GM18499 (cell line): ENCODE measurements around the gene SOHLH2.

Experiments
- ATAC-seq: cut with Tn5 transposase; IDR thresholded peaks from one replicate; pipeline ENCODE4 v1.9.1; 2021; ENCODE audit warnings: moderate number of reproducible peaks; ENCODE audit not compliant: insufficient read depth, unreplicated experiment

The SOHLH2 gene

DNA sequence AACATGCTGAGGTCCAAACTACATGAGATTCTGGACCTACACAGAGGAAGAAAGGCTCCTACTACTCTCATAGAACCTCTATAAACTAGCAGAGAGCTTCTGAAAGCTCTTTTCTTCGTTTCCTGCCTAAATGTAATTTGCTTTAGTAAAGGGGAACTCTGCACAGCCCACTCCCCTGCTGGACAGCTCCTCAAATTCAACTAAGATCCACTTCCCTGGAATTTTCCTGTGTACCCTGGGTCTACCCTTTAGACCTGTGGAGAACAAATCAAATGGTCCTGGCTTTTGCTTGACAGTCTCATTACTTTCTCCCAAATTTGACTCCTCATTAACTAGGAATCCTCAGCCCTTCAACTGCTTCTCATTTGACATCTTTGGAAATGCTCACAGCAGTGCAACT, 79.7 kb downstream of the SOHLH2 start:
- ATAC-seq: no peak

DNA sequence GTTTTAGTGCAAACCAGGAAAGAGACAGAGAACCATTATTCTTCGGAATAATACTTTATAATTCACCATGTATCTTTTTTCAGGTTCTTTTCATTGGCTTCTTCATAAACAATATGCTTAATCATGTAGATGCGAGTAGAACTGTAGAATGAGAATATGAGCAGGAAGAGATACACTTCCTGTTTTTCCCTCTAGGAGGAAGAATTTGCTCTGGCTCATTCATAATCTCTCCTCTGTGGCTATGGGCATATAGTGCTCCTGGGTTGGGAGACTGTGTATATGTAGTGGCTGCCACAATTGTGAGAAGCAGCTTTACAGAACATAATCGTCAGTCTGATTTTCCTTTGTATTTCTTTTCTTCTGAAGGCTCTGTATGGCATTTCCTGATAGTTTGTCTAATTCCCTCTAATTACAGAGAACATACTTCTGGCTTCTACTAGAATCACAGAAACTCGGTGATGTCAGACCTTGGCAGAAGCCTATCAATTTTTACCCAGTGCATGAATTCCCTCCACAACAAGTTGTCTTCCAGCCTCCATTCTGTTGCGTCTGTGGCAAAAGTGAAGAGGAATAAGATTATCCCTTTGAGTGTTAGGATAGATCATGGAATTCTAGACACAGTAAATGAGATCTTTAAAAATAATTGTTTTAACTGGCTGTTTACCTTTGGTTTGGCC, 80.3 kb downstream of the SOHLH2 start:
- ATAC-seq: no peak

DNA sequence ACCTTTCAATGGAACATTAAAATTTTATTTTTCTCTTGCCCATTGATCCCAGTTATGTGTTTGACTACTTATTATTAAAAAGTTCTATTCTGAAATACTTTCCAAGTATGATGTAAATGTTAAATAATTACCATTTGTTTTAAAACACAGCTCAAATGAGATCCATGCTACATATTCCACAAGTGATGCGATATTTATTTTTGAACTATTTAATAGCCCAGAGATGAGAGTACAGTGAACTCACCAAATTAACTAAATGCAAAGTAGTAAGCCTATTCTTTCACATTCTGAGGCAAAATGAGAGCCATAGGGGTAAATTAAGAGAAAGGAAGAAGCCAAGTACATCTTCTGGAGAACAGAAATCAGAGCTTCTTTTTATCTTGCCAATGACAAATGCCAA, 82.0 kb downstream of the SOHLH2 start:
- ATAC-seq: no peak

DNA sequence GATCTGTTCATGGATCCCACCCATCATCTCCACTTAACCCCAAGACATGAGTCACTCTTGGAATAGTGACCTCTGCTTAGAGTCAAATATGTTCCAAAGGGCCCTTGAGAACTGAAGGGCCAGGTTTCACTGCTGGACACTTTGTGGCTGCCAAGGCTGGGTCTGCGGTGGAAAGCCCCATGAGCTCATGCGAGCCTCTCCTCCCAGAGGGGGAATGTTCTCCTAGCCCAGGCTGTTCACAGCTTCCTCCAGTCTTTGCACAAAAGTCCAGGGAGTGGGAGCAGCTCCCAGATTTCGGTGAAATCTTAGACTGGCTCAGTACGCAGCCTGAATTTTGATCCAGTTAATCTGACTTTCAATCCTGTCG, 82.4 kb downstream of the SOHLH2 start:
- ATAC-seq: no peak

DNA sequence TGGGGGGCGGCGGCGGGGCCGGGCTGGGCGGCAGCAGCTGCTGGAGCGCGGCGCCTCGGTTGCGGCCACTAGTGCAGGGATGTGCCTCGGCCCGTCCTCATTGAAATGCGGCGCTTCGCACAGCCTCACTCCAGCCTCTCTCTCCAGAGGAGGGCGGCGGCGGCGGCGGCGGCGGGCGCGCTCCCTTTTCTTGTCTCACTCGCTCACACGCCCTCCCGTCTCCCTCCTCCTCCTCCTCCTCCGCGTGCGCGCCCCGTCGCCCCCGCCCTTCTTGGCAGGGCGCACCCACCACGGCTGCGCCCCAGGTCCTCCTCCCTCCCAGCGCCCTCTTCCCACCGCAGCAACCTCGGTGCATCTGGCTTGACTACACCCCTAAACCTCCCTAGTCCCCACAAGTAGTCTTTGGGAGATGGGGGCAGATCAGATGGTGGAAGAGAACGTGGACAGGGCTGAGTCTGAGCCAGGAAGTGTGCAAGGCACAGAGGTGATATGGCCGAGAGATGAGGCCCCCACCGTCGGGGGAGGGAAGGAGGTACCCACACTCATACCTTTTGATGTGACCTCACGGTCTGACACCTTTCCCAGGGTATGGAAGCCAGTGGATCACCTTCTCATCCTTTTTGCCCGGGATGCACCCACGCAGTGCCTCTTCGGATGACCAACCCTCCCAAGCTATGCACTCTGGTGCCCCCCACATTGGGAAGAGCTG, 83.0 kb downstream of the SOHLH2 start, which contains the start of gene DCLK1:
Gene DCLK1 (minus strand): TSS at position 161 of the 709 bp plus-strand sequence.
- no peak for ATAC-seq

DNA sequence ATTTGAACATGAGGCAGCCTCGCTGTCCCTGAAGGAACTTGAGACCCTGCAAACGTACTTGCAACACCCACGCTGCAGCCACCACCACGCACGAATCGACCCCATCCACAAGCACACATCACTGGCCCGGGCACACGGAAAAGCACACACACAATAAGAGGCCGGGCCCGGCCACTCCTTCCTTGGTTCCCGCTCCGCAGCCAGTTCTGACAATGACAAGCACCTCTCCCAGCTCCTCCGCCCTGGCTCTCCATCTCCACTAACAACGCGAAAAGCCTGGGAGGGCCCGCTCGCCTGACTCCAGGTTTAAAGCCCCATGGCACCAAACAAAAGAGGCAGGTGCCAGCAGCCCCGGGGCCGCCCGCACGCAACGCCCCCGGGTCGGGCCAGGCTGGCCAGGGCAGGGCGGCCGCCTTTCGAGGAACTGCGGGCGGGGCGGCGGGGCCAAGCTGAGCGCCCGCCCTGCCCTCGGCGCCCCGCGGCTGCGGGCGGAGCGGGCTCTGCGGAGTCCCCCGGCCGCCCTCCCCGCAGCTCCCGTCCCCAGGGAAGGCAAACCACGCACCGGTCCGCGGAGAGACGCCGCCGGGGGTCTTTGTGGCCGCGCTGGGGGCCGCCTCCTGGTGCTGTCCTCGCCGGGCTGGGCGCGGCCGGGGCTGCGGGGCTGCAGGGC, 83.7 kb downstream of the SOHLH2 start:
- ATAC-seq: no peak

DNA sequence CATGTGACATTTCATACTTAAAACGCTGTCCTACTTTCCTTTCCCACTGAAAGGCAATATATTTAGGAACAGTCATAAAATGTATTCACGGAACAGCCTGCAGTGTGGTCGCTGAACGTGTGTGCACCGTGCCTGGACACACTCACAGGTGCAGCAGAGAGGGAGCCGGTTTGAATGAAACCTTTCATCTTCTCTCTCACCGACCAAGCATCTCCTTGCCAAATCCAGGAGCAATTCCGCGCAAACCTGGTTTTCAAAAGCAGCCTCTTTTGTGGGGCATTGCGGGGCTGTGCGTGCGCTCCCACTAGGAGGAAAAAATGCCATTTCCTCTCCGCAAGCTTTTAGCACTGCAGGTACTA, 84.2 kb downstream of the SOHLH2 start:
- no peak for ATAC-seq

DNA sequence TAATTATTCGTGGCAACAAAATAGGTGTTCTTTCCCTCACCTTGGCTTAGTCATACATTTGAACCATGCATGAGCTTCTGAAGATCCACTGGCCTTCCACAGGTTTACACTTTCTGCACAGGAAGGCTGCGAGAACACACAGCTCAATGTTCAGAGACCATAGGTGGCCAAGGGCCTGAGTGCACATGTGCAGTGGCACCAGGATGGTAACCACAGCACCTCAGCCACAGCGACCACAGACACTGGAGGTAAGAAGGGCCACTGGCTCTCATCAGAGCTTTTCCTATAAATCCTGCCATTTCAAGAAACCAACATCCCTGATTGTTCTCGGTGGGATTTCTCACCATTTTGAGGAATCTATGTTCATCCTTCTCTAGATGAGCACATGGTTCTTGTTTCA, 84.8 kb downstream of the SOHLH2 start:
- ATAC-seq: no peak

DNA sequence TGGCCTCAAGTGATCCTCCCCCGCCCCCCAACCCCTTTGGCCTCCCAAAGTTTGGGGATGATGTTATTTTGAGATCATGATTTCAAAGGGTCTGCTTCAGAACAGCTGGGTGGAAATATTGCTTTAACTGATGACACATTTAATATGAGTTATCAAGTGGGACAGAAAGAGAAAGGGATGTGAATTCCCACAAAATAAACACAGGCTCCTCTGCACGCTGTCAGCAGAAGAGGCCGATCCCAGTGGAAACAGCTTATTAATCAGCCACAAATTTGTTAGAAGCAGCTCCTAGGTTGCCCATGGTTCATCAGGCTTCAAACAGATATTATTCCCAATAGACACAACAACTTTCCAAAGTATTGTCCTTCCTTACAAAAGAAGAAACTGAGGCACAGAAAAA, 87.9 kb downstream of the SOHLH2 start:
- no peak for ATAC-seq

DNA sequence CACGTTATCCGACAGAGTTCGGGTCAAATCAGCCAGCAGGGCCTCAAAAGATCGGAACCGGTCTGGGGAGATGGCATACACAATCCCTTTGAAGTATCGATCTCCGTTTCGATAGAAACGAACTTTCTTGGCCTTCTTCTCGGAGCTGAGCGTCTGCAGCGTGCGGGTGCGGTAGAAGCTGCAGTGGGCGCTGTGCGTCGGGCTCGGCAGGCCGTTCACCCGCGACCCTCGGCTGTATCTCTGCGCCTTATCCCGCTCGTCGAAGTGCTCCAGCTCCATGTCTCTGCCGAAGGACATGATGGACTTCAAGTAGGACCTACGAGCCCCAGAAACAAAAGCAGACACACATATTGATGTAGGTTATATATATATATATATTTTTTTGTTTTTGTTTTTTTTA, 88.5 kb downstream of the SOHLH2 start:
- ATAC-seq: no peak

DNA sequence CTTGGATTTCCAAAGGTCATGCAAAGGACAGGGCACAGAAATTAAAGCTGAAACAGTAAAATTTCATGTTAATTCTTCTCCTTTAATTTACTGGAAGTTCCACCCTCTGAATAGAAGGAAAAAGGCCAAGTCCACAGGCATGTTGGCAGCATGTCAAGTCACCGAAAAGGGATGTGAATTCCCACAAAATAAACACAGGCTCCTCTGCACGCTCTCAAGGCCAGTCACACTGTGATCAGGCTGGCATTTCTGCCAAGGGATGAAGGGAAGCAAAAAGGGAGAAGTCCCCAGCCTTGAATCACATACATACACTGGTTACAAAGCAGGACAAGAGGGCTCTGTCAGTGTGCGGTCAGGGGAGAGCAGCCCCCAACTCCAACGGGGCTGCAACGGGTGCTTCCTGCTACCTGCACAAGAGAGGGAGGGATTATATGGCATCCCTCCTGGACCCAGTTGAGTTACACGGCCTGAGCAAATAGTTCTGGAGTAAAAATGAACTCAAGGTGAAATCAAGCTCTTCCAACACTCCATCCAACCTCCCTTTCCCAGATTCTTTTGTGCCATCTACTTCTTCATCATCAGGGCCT, 90.0 kb downstream of the SOHLH2 start:
- no peak for ATAC-seq
